ENCODE measurements around the gene MBNL1.

The MBNL1 gene

GRCh38 chr3:152243301-152243711, 25.4 kb upstream of the MBNL1 start:
- Histone ChIP-seq H3K4me1 (ENCODE audit: control insufficient read depth, insufficient read depth, low read length) (no peaks in the 10 kb centered on the region), H3K36me3 (ENCODE audit: control insufficient read depth in 2 of 2, insufficient read depth in 1 of 2, low read length in 2 of 2) (no peaks in the 10 kb centered on the region), H3K4me3 (ENCODE audit: low read depth, low read length) (no peak overlapping the region), H3K27ac (ENCODE audit: extremely low read depth, low read depth, low read length) (no peak overlapping the region), H3K9me3 (ENCODE audit: control insufficient read depth, insufficient read depth, low read depth, low read length) (no peaks in the 10 kb centered on the region)
- ChIA-PET POLR2A (no interaction called here), CTCF (no interaction called here)
- TF ChIP-seq BCL6B (tag by site-specific recombination; IDR thresholded peaks at IDR 0.05) (no peak), ZNF37A (tag by site-specific recombination; IDR thresholded peaks at IDR 0.05) (no peak), ZNF529 (tag by site-specific recombination; IDR thresholded peaks at IDR 0.05; ENCODE audit: insufficient replicate concordance) (no peak), ZFP69B (tag by site-specific recombination; IDR thresholded peaks at IDR 0.05) (no peak), ZNF701 (tag by site-specific recombination; IDR thresholded peaks at IDR 0.05) (no peak), ZIC2 (tag by site-specific recombination; IDR thresholded peaks at IDR 0.05) (no peak), SCRT1 (tag by site-specific recombination; IDR thresholded peaks at IDR 0.05; ENCODE audit: borderline replicate concordance) (no peak), ZBTB20 (tag by site-specific recombination; IDR thresholded peaks at IDR 0.05) (no peak), ZNF580 (tag by site-specific recombination; IDR thresholded peaks at IDR 0.05) (no peak), ZNF600 (tag by site-specific recombination; IDR thresholded peaks at IDR 0.05) (no peak), GLIS2 (tag by site-specific recombination; IDR thresholded peaks at IDR 0.05) (no peak), ZNF416 (tag by site-specific recombination; IDR thresholded peaks at IDR 0.05) (no peak), ZNF211 (tag by site-specific recombination; IDR thresholded peaks at IDR 0.05; ENCODE audit: low read depth) (no peak)

- H3K27ac ChIP-seq (ENCODE audit: extremely low read depth, low read depth, low read length) = no peak overlapping the region
- H3K4me1 ChIP-seq (ENCODE audit: control insufficient read depth, insufficient read depth, low read length) = no peaks in the 10 kb centered on the region
- H3K4me3 ChIP-seq (ENCODE audit: low read depth, low read length) = no peak overlapping the region
- H3K9me3 ChIP-seq (ENCODE audit: control insufficient read depth, insufficient read depth, low read depth, low read length) = no peaks in the 10 kb centered on the region
- POLR2A ChIA-PET = no interaction called here
- no peaks in the 10 kb centered on the region for H3K36me3 ChIP-seq (ENCODE audit: control insufficient read depth in 2 of 2, insufficient read depth in 1 of 2, low read length in 2 of 2)
- CTCF ChIA-PET = interaction anchor here (0.8 kb wide), 1 partner anchor 172 kb away, joined by 3 read pairs; no protein-coding TSS in a partner anchor
- no peak for TF ChIP-seq ZFHX2 (tag by site-specific recombination; conservative IDR thresholded peaks at IDR 0.05)
- TF ChIP-seq ZSCAN4 (tag by site-specific recombination; IDR thresholded peaks at IDR 0.05) = no peak
- TF ChIP-seq ZNF19 (tag by site-specific recombination; IDR thresholded peaks at IDR 0.05; ENCODE audit: low read depth) = no peak
- no peak for TF ChIP-seq ZNF837 (tag by site-specific recombination; IDR thresholded peaks at IDR 0.05)
- TF ChIP-seq ZNF707 (tag by site-specific recombination; IDR thresholded peaks at IDR 0.05) = no peak
- TF ChIP-seq ZNF548 (tag by site-specific recombination; IDR thresholded peaks at IDR 0.05) = no peak
- TF ChIP-seq, protein P1, sequence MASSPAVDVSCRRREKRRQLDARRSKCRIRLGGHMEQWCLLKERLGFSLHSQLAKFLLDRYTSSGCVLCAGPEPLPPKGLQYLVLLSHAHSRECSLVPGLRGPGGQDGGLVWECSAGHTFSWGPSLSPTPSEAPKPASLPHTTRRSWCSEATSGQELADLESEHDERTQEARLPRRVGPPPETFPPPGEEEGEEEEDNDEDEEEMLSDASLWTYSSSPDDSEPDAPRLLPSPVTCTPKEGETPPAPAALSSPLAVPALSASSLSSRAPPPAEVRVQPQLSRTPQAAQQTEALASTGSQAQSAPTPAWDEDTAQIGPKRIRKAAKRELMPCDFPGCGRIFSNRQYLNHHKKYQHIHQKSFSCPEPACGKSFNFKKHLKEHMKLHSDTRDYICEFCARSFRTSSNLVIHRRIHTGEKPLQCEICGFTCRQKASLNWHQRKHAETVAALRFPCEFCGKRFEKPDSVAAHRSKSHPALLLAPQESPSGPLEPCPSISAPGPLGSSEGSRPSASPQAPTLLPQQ (tag by site-specific recombination; IDR thresholded peaks at IDR 0.05) = no peak
- TF ChIP-seq ZNF174 (tag by site-specific recombination; IDR thresholded peaks at IDR 0.05) = no peak
- TF ChIP-seq MEIS1 (CRISPR knock-in tag; IDR thresholded peaks at IDR 0.05; ENCODE audit: borderline replicate concordance) = no peak
- no peak for TF ChIP-seq ZNF544 (tag by site-specific recombination; IDR thresholded peaks at IDR 0.05)
- no peak for TF ChIP-seq ZNF561 (tag by site-specific recombination; IDR thresholded peaks at IDR 0.05; ENCODE audit: borderline replicate concordance)
- TF ChIP-seq, protein P2, sequence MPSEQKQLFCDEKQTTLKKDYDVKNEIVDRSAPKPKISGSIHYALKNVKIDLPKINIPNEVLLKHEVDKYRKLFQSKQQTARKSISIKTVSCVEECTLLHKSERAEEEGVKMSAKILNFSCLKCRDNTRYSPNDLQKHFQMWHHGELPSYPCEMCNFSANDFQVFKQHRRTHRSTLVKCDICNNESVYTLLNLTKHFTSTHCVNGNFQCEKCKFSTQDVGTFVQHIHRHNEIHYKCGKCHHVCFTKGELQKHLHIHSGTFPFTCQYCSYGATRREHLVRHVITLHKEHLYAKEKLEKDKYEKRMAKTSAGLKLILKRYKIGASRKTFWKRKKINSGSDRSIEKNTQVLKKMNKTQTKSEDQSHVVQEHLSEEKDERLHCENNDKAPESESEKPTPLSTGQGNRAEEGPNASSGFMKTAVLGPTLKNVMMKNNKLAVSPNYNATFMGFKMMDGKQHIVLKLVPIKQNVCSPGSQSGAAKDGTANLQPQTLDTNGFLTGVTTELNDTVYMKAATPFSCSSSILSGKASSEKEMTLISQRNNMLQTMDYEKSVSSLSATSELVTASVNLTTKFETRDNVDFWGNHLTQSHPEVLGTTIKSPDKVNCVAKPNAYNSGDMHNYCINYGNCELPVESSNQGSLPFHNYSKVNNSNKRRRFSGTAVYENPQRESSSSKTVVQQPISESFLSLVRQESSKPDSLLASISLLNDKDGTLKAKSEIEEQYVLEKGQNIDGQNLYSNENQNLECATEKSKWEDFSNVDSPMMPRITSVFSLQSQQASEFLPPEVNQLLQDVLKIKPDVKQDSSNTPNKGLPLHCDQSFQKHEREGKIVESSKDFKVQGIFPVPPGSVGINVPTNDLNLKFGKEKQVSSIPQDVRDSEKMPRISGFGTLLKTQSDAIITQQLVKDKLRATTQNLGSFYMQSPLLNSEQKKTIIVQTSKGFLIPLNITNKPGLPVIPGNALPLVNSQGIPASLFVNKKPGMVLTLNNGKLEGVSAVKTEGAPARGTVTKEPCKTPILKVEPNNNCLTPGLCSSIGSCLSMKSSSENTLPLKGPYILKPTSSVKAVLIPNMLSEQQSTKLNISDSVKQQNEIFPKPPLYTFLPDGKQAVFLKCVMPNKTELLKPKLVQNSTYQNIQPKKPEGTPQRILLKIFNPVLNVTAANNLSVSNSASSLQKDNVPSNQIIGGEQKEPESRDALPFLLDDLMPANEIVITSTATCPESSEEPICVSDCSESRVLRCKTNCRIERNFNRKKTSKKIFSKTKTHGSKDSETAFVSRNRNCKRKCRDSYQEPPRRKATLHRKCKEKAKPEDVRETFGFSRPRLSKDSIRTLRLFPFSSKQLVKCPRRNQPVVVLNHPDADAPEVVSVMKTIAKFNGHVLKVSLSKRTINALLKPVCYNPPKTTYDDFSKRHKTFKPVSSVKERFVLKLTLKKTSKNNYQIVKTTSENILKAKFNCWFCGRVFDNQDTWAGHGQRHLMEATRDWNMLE (tag by site-specific recombination; conservative IDR thresholded peaks at IDR 0.05; ENCODE audit: low read depth) = no peak
Observed at GRCh38 chr3:152243721-152244516, 24.8 kb upstream of the MBNL1 start.

Data from HEK293 (cell line).